ENCODE data around the gene STRN4.
A peak's percentile ranks its signal among the peaks of the same experiment; 100 is the strongest.
"Not testable (repeated sequence)": the region's sequence is repeated elsewhere in the genome, so short reads cannot be mapped to it uniquely, and the experiment has no call there.

The STRN4 gene

GRCh38 chr19:46772170-46773017 is 26.1 kb upstream of the STRN4 start:
- no peak for DNase-seq

- not testable (repeated sequence) for DNase-seq
These were observed 22.5 kb upstream of the STRN4 start for GRCh38 chr19:46768746-46769145.

- peak; percentile 70 for DNase-seq
These were observed 20.5 kb upstream of the STRN4 start for GRCh38 chr19:46766569-46767317.

- DNase-seq: no peak
These were observed 18.6 kb upstream of the STRN4 start for GRCh38 chr19:46764817-46765291.

GRCh38 chr19:46762245-46762890 is 16.1 kb upstream of the STRN4 start:
- DNase-seq: no peak

- no peak for DNase-seq
These were observed 15.2 kb upstream of the STRN4 start for GRCh38 chr19:46761418-46761831.

- DNase-seq: not testable (repeated sequence)
These were observed 14.6 kb upstream of the STRN4 start for GRCh38 chr19:46760897-46761296.

- DNase-seq: no peak
These were observed 14.1 kb upstream of the STRN4 start for GRCh38 chr19:46760363-46760762.

GRCh38 chr19:46759817-46760333 is 13.6 kb upstream of the STRN4 start:
- DNase-seq: no peak

- no peak for DNase-seq
These were observed 13.0 kb upstream of the STRN4 start for GRCh38 chr19:46759206-46759605.

- DNase-seq: no peak
These were observed 10.3 kb upstream of the STRN4 start for GRCh38 chr19:46756544-46756888.

- DNase-seq: no peak
These were observed 9.7 kb upstream of the STRN4 start for GRCh38 chr19:46755853-46756543.

- DNase-seq: no peak
These were observed 9.0 kb upstream of the STRN4 start for GRCh38 chr19:46755077-46755852.

GRCh38 chr19:46753420-46754155 is 7.3 kb upstream of the STRN4 start:
- DNase-seq: peak; percentile 77

GRCh38 chr19:46748325-46749109 is 2.3 kb upstream of the STRN4 start:
- DNase-seq: peak; percentile 80

- DNase-seq: peak; percentile 44
These were observed 549 bp downstream of the STRN4 start, which contains the start of gene FKRP for GRCh38 chr19:46745521-46746280. Gene FKRP (plus strand): TSS chr19:46746057. CDS start chr19:46755451, 9,394 bp downstream.

GRCh38 chr19:46745030-46745429 is 1.2 kb downstream of the STRN4 start:
- DNase-seq: no peak

- no peak for DNase-seq
These were observed 2.1 kb downstream of the STRN4 start for GRCh38 chr19:46744005-46744691.
